ENCODE measurements around the gene KRTAP10-4.

DNA sequence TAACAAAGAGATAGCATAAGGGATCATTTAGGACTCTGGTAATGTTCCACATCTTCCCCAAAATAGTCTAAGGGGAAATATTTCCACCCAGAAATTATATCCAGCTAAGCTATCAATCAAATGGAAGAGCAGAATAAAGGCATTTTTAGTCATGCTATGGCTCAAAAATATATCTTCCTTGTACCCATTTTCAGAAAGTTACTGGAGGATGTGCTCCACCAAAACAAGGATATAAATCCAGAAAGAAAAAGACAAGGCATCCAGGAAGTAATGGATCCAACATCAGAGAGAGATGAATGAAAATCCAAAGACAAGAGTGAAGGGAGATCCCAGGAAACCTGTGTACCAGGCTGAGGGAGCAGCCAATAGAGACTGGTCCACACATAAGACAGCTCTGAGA lies 35.7 kb downstream of the KRTAP10-4 start:
- no peak for TF ChIP-seq POLR2A (IDR thresholded peaks at IDR 0.05)
- TF ChIP-seq, protein P1, sequence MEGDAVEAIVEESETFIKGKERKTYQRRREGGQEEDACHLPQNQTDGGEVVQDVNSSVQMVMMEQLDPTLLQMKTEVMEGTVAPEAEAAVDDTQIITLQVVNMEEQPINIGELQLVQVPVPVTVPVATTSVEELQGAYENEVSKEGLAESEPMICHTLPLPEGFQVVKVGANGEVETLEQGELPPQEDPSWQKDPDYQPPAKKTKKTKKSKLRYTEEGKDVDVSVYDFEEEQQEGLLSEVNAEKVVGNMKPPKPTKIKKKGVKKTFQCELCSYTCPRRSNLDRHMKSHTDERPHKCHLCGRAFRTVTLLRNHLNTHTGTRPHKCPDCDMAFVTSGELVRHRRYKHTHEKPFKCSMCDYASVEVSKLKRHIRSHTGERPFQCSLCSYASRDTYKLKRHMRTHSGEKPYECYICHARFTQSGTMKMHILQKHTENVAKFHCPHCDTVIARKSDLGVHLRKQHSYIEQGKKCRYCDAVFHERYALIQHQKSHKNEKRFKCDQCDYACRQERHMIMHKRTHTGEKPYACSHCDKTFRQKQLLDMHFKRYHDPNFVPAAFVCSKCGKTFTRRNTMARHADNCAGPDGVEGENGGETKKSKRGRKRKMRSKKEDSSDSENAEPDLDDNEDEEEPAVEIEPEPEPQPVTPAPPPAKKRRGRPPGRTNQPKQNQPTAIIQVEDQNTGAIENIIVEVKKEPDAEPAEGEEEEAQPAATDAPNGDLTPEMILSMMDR (IDR thresholded peaks at IDR 0.05) = no peak
